ENCODE results near the gene USH1G.
A peak's percentile ranks its signal among the peaks of the same experiment; 100 is the strongest.

USH1G gene

DNA sequence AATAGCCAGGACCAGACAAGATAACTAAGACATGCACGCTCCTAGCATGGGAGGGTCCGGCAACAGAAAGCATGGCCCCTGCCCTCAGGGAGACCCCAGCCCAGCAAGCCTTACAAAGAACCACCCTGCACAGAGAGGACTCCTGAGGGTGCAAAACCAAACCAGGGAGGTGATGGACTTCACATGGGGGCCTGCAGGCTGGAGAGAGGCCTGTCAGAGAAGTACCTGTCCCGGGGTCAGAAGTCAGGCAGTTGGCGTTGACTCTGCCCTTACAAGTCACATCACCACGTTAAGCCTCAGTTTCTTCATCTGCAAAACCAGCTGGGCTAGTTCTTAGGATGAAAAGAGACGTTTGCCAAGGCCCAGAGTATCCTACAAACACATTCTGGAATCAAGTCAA, 5.7 kb upstream of the USH1G start:
- DNase-seq (ENCODE audit: extremely low read depth, low read depth), result no peak
- TF ChIP-seq, protein P1, sequence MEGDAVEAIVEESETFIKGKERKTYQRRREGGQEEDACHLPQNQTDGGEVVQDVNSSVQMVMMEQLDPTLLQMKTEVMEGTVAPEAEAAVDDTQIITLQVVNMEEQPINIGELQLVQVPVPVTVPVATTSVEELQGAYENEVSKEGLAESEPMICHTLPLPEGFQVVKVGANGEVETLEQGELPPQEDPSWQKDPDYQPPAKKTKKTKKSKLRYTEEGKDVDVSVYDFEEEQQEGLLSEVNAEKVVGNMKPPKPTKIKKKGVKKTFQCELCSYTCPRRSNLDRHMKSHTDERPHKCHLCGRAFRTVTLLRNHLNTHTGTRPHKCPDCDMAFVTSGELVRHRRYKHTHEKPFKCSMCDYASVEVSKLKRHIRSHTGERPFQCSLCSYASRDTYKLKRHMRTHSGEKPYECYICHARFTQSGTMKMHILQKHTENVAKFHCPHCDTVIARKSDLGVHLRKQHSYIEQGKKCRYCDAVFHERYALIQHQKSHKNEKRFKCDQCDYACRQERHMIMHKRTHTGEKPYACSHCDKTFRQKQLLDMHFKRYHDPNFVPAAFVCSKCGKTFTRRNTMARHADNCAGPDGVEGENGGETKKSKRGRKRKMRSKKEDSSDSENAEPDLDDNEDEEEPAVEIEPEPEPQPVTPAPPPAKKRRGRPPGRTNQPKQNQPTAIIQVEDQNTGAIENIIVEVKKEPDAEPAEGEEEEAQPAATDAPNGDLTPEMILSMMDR (IDR thresholded peaks at IDR 0.05; ENCODE audit: low read depth, low read length, missing control alignments), result no peak
- H3K4me3 ChIP-seq (replicated peaks; ENCODE audit: low read depth, low read length), result no peak overlapping the region

DNA sequence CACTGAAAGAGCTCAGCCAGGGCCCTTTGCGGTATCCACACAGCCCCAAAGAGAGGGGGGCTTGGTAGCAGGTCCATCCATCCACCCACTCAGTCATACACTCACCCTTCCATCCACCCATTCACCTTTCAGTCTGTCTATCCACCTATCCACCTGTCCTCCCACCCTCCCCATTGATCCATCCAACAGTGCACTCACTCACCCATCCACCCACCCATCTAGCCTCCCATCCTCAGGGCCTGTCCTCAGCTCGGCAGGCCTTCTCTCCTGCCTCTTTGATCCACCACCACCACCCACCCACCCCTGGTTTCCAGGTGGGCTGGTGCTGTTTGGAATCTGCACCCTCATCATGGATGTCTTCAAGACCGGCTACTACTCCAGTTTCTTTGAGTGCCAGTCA, 2.2 kb upstream of the USH1G start:
- no peak overlapping the region for H3K4me3 ChIP-seq (replicated peaks; ENCODE audit: low read depth, low read length)
- no peak for DNase-seq (ENCODE audit: extremely low read depth, low read depth)
- TF ChIP-seq, protein P1 (IDR thresholded peaks at IDR 0.05; ENCODE audit: low read depth, low read length, missing control alignments), result no peak

DNA sequence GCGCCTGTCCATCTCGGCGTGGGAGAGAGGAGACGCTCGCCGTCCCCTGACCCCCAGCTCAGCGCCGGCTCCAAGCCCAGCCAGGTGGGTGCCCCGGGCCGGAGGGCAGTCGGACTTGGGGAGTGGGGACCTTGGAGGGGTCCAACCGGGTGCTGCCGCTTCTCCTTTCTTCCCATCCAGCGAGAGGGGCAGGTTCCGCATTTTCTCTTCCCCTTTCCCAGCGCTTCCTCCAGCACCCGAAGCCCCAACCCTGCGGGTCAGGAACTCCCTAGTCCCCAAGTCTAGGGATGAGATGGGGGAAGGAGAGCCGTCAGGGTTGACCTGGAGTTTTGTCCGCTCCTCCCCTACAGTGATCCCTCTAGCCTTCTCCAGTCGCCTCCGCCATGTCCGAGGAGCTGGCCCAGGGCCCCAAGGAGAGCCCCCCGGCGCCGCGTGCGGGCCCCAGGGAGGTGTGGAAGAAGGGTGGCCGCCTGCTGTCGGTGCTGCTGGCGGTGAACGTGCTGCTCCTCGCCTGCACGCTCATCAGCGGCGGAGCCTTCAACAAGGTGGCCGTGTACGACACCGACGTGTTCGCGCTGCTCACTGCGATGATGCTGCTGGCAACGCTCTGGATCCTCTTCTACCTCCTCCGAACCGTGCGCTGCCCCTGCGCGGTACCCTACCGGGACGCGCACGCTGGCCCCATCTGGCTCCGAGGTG, 1.3 kb upstream of the USH1G start, which contains the start of gene OTOP2:
TSS of gene OTOP2 (plus strand) at position 24 of the 699 bp plus-strand sequence. CDS start at position 384, 360 bp downstream.
- TF ChIP-seq, protein P1 (IDR thresholded peaks at IDR 0.05; ENCODE audit: low read depth, low read length, missing control alignments), result no peak
- DNase-seq (ENCODE audit: extremely low read depth, low read depth), result no peak
- no peak within 1 kb of the TSS for H3K4me3 ChIP-seq (replicated peaks; ENCODE audit: low read depth, low read length)

DNA sequence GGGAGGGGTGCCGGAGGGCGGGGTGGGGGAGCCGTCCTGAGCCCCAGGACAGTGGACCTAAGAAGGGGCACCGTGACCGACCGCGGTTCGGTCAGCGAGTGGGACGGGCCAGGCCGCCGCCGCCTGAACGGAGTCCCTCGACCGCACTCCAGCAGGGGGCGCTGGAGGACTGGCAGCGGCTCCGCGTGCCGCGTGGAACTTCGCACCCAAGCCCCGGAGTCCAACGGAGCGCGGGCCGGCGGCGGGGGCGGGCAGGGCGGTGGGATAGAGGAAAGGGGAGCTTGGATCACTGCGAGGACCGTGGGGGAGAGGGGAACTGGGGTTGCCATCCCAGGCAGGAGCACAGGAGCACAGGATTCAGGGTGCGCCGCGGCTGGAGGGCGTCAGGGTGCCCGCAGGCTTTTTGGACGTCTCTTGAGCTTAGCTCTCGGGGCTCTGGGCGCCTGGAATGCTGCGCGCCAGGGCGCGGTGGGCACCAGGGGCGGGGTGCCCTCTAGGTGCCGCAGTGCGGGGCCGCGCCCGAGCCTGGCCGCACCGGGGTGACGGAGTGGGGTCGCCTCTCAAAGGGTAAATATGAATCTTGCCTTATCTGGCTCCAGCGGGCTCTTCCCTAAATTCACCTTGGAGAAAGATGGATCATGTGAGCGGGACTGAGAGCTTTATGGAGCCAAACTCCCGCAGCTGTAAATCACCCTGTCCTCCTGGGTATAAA, 639 bp upstream of the USH1G start:
- TF ChIP-seq, protein P1 (IDR thresholded peaks at IDR 0.05; ENCODE audit: low read depth, low read length, missing control alignments), result peak; percentile 62
- no peak overlapping the region for H3K4me3 ChIP-seq (replicated peaks; ENCODE audit: low read depth, low read length)
- DNase-seq (ENCODE audit: extremely low read depth, low read depth), result no peak

DNA sequence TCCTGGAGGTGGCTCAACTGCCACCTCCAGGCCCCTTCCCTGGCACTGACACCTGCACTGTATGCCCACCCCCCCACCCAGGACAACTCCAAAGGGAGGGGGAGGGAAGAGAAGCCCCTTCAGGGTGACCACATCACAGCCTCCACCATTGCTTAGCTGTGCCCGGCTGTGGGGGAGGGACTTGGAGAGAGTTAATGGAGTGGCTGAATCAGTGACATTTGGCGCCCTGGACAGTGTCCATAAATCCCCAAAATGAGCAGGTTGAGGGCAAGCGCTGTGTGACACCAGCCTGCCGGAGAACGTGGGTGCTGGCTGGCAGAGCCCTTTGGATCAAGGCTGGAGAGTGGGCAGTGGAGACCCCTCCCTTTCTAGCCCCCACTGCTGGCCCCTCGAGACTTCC, 883 bp downstream of the USH1G start:
- H3K4me3 ChIP-seq (replicated peaks; ENCODE audit: low read depth, low read length), result no peak overlapping the region
- TF ChIP-seq, protein P1 (IDR thresholded peaks at IDR 0.05; ENCODE audit: low read depth, low read length, missing control alignments), result no peak
- DNase-seq (ENCODE audit: extremely low read depth, low read depth), result no peak

DNA sequence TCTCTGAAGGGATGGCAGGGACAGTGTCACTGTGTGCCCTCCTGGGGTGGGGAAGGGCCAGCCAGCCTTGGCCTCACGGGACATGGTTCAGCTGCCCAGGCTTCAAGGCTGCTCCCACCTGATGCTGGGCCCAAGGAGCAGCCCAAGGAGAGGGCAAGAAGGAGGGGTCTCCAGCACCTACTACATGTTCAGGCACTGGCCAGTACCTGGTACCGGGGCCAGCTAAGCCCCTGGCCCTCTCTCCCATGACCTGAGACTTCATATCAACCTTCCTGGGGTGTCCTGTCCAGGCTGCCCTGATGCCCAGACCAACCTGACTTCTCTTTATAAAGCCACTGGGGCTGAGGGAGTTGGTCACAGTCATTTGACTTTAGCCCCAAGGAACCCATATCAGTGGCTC, 1.3 kb downstream of the USH1G start:
- no peak for DNase-seq (ENCODE audit: extremely low read depth, low read depth)
- H3K4me3 ChIP-seq (replicated peaks; ENCODE audit: low read depth, low read length), result no peak overlapping the region
- TF ChIP-seq, protein P1 (IDR thresholded peaks at IDR 0.05; ENCODE audit: low read depth, low read length, missing control alignments), result no peak
